Liver (tissue), 9 donors: ENCODE results near the gene SEMA6D. TPM values are rescaled to one million over a fixed set of nuclear protein-coding genes. Genes with fewer than 3 reads are reported as not detected.

Source experiments
- DNase-seq: peaks from one replicate; pipeline ENCODE4 v3.0.0-alpha.2; 2017; ENCODE audit warnings: low spot score
- H3K27ac ChIP-seq, 2 donors: one replicate each; pipeline ENCODE4 v1.7.0; 2013; ENCODE audit warnings: inconsistent platforms in 2 of 2, low read length in 2 of 2, control low read depth in 1 of 2, low read depth in 1 of 2, mild to moderate bottlenecking in 1 of 2
- H3K27me3 ChIP-seq, 4 donors: one replicate each; pipeline versions ENCODE4 v1.6.1 to v1.7.0; 2013; ENCODE audit warnings: low read length in 3 of 4, inconsistent platforms in 1 of 4, mild to moderate bottlenecking in 1 of 4, moderate library complexity in 1 of 4; ENCODE audit not compliant: control insufficient read depth in 4 of 4, insufficient read depth in 4 of 4
- H3K36me3 ChIP-seq, 4 donors: one replicate each; pipeline versions ENCODE4 v1.6.1 to v1.7.0; 2013; ENCODE audit warnings: low read length in 3 of 4, mild to moderate bottlenecking in 3 of 4, low read depth in 1 of 4, moderate library complexity in 1 of 4; ENCODE audit not compliant: control insufficient read depth in 4 of 4, insufficient read depth in 3 of 4
- H3K4me1 ChIP-seq, 4 donors: one replicate each; pipeline versions ENCODE4 v1.6.1 to v1.7.0; 2013; ENCODE audit warnings: low read length in 3 of 4, mild to moderate bottlenecking in 3 of 4, moderate library complexity in 1 of 4; ENCODE audit not compliant: control insufficient read depth in 4 of 4, insufficient read depth in 4 of 4
- H3K4me3 ChIP-seq, 3 donors: one replicate each; pipeline versions ENCODE4 v1.6.1 to v1.7.0; 2013; ENCODE audit warnings: low read length in 3 of 3, control low read depth in 1 of 3, low read depth in 1 of 3, mild to moderate bottlenecking in 1 of 3
- H3K9ac ChIP-seq, 2 donors: one replicate each; pipeline ENCODE4 v1.7.0; 2013; ENCODE audit warnings: low read length in 2 of 2, mild to moderate bottlenecking in 2 of 2, moderate library complexity in 2 of 2, control low read depth in 1 of 2, low read depth in 1 of 2
- H3K9me3 ChIP-seq, 4 donors: one replicate each; pipeline versions ENCODE4 v1.6.1 to v1.7.0; 2013; ENCODE audit warnings: low read length in 3 of 4; ENCODE audit not compliant: control insufficient read depth in 4 of 4
- EGR1 ChIP-seq, 2 donors: IDR thresholded peaks; 2 replicates each; pipeline ENCODE4 v1.6.1; 2016 to 2018; ENCODE audit warnings: antibody characterized with exemption in 2 of 2, low read depth in 2 of 2
- FOXA1 ChIP-seq: IDR thresholded peaks from 2 replicates; pipeline ENCODE4 v1.6.1; 2016; ENCODE audit warnings: antibody characterized with exemption
- FOXA2 ChIP-seq: IDR thresholded peaks from 2 replicates; pipeline ENCODE4 v1.6.1; 2016; ENCODE audit warnings: antibody characterized with exemption
- HNF4A ChIP-seq, 2 donors: conservative IDR thresholded peaks; 2 replicates each; pipeline ENCODE4 v1.6.1; 2016; ENCODE audit warnings: antibody characterized with exemption in 2 of 2, mild to moderate bottlenecking in 2 of 2
- HNF4G ChIP-seq: IDR thresholded peaks from 2 replicates; pipeline ENCODE4 v1.6.1; 2016; ENCODE audit warnings: antibody characterized with exemption
- JUND ChIP-seq, 2 donors: IDR thresholded peaks; 2 replicates each; pipeline ENCODE4 v1.6.1; 2016; ENCODE audit warnings: antibody characterized with exemption in 2 of 2
- NR2F2 ChIP-seq: IDR thresholded peaks from 2 replicates; pipeline ENCODE4 v1.6.1; 2016; ENCODE audit warnings: antibody characterized with exemption
- RXRA ChIP-seq, 2 donors: IDR thresholded peaks; 2 replicates each; pipeline ENCODE4 v1.6.1; 2017 to 2018; ENCODE audit warnings: antibody characterized with exemption in 2 of 2, mild to moderate bottlenecking in 1 of 2
- SP1 ChIP-seq: IDR thresholded peaks from 2 replicates; pipeline ENCODE4 v1.6.1; 2018; ENCODE audit warnings: antibody characterized with exemption, mild to moderate bottlenecking
- TAF1 ChIP-seq: conservative IDR thresholded peaks from 2 replicates; pipeline ENCODE4 v1.6.1; 2016; ENCODE audit warnings: antibody characterized with exemption, mild to moderate bottlenecking
- YY1 ChIP-seq: IDR thresholded peaks from 2 replicates; pipeline ENCODE4 v1.6.1; 2016; ENCODE audit warnings: antibody characterized with exemption, mild to moderate bottlenecking
- WGBS: extraction: QIAGEN DNeasy Blood & Tissue Kit; methylation state at CpG from one replicate; pipeline ENCODE4 v1.1.7; 2013; 5-methylcytosine and 5-hydroxymethylcytosine counted together
- polyA plus RNA-seq, 2 donors: library from polyadenylated mRNA; stranded (reverse) in 1 of 2; unstranded in 1 of 2; fragments of 200-250 nt in 1 of 2; fragments of >200 nt in 1 of 2; fragmentation: Nextera tagmentation in 1 of 2; extraction: Ambion mirVana in 1 of 2; gene quantifications; one replicate each; pipeline versions ENCODE4 v1.2.1 to v1.2.3, GENCODE V29; 2013 to 2015
- total RNA-seq, 2 donors: library from RNA; depleted of rRNA; stranded (reverse); fragments of >200 nt; gene quantifications; one replicate each; pipeline ENCODE4 v1.2.3, GENCODE V29; 2014
- TF ChIP-seq, protein P1 (sequence below): fragments of 150-350 bp; IDR thresholded peaks from 2 replicates; pipeline ENCODE4 v1.5.1; 2017; ENCODE audit warnings: improper control_type of control experiment, low read depth, low read length; ENCODE audit not compliant: missing input control
- TF ChIP-seq, protein P2 (sequence below): IDR thresholded peaks from 2 replicates; pipeline ENCODE4 v1.6.1; 2016; ENCODE audit warnings: antibody characterized with exemption
- TF ChIP-seq, protein P3 (sequence below): IDR thresholded peaks from 2 replicates; pipeline ENCODE4 v1.6.1; 2016; ENCODE audit warnings: antibody characterized with exemption
- TF ChIP-seq, protein P4 (sequence below): IDR thresholded peaks from 2 replicates; pipeline ENCODE4 v1.6.1; 2016; ENCODE audit warnings: antibody characterized with exemption
- TF ChIP-seq, protein P5 (sequence below): IDR thresholded peaks from 2 replicates; pipeline ENCODE4 v1.6.1; 2016; ENCODE audit warnings: antibody characterized with exemption, mild to moderate bottlenecking
- donor health status: healthy.
- donor health status: healthy.
- donor health status: healthy.
- donor health status: healthy.
- donor health status: healthy.

SEMA6D gene
- total and polyA plus RNA-seq, 4 donors, result 1.0 to 4.5 (median 3.1) TPM

DNA sequence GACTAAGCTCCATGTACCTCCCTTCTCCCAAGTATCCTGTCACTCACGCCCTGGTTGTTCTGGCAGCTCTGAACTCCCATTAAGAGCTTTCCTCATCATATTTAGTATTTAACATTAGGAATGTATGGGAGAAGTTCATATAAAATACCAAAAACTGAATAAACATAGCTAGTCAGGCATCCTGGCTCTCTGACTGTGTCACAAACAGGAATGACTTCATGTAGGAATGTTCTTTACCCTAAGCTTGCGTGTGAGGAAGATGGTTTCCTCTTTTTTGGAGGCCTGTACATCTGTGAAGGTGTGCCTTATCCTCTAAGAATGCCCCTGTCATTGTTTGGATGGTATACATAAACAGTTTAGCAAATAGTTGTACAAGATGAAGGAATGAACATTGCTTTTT, 38.6 kb downstream of the SEMA6D start (continued):
- TF ChIP-seq NR2F2 (no peak), FOXA2 (no peak), HNF4A (conservative IDR thresholded peaks at IDR 0.05) (no peak), HNF4G (no peak), EGR1 (IDR thresholded peaks at IDR 0.05; ENCODE audit: low read depth in 2 of 2) (no peak), FOXA1 (no peak), RXRA (IDR thresholded peaks at IDR 0.05) (no peak), SP1 (no peak)
- TF ChIP-seq, protein P1, sequence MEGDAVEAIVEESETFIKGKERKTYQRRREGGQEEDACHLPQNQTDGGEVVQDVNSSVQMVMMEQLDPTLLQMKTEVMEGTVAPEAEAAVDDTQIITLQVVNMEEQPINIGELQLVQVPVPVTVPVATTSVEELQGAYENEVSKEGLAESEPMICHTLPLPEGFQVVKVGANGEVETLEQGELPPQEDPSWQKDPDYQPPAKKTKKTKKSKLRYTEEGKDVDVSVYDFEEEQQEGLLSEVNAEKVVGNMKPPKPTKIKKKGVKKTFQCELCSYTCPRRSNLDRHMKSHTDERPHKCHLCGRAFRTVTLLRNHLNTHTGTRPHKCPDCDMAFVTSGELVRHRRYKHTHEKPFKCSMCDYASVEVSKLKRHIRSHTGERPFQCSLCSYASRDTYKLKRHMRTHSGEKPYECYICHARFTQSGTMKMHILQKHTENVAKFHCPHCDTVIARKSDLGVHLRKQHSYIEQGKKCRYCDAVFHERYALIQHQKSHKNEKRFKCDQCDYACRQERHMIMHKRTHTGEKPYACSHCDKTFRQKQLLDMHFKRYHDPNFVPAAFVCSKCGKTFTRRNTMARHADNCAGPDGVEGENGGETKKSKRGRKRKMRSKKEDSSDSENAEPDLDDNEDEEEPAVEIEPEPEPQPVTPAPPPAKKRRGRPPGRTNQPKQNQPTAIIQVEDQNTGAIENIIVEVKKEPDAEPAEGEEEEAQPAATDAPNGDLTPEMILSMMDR, result no peak

DNA sequence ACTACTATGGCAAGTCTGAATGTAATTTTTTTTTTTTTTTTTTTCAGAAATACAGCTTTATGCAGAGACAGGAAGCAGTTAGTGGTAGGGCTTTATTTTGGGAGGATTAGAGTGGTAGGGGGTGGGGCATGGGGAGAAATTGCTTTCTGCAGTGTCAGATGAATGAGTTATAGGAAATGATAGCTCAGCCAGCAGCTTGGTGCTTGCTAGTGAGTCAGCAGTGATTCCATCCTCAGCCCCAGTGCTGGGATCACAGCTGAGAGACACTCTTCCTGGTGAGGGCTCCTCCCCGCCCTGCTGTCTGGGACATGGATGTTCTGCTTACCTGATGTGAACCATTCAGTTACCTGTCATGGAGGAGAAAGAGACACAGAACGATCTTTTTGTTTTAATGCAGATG, 39.6 kb downstream of the SEMA6D start:
- no peaks in the 10 kb centered on the region for H3K4me1 ChIP-seq
- peaks cover 0 to 7% (median 7%) of the 10 kb centered on the region in 4 donors for H3K9me3 ChIP-seq
- WGBS, result 75% methylated on average over 2 of the region's 2 CpGs
- no peak for DNase-seq
- H3K27ac ChIP-seq, result no peak overlapping the region
- TF ChIP-seq, protein P1, result no peak
- no peak for TF ChIP-seq JUND (IDR thresholded peaks at IDR 0.05)
- TF ChIP-seq, protein P2, sequence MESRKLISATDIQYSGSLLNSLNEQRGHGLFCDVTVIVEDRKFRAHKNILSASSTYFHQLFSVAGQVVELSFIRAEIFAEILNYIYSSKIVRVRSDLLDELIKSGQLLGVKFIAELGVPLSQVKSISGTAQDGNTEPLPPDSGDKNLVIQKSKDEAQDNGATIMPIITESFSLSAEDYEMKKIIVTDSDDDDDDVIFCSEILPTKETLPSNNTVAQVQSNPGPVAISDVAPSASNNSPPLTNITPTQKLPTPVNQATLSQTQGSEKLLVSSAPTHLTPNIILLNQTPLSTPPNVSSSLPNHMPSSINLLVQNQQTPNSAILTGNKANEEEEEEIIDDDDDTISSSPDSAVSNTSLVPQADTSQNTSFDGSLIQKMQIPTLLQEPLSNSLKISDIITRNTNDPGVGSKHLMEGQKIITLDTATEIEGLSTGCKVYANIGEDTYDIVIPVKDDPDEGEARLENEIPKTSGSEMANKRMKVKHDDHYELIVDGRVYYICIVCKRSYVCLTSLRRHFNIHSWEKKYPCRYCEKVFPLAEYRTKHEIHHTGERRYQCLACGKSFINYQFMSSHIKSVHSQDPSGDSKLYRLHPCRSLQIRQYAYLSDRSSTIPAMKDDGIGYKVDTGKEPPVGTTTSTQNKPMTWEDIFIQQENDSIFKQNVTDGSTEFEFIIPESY, result no peak
- TF ChIP-seq, protein P3, sequence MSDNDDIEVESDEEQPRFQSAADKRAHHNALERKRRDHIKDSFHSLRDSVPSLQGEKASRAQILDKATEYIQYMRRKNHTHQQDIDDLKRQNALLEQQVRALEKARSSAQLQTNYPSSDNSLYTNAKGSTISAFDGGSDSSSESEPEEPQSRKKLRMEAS, result no peak
- TF ChIP-seq FOXA2, result no peak
- TF ChIP-seq, protein P4, sequence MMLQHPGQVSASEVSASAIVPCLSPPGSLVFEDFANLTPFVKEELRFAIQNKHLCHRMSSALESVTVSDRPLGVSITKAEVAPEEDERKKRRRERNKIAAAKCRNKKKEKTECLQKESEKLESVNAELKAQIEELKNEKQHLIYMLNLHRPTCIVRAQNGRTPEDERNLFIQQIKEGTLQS, result no peak
- TF ChIP-seq HNF4A (conservative IDR thresholded peaks at IDR 0.05), result no peak
- no peak for TF ChIP-seq YY1
- no peak for TF ChIP-seq EGR1 (IDR thresholded peaks at IDR 0.05; ENCODE audit: low read depth in 2 of 2)
- TF ChIP-seq HNF4G, result no peak
- TF ChIP-seq, protein P5, sequence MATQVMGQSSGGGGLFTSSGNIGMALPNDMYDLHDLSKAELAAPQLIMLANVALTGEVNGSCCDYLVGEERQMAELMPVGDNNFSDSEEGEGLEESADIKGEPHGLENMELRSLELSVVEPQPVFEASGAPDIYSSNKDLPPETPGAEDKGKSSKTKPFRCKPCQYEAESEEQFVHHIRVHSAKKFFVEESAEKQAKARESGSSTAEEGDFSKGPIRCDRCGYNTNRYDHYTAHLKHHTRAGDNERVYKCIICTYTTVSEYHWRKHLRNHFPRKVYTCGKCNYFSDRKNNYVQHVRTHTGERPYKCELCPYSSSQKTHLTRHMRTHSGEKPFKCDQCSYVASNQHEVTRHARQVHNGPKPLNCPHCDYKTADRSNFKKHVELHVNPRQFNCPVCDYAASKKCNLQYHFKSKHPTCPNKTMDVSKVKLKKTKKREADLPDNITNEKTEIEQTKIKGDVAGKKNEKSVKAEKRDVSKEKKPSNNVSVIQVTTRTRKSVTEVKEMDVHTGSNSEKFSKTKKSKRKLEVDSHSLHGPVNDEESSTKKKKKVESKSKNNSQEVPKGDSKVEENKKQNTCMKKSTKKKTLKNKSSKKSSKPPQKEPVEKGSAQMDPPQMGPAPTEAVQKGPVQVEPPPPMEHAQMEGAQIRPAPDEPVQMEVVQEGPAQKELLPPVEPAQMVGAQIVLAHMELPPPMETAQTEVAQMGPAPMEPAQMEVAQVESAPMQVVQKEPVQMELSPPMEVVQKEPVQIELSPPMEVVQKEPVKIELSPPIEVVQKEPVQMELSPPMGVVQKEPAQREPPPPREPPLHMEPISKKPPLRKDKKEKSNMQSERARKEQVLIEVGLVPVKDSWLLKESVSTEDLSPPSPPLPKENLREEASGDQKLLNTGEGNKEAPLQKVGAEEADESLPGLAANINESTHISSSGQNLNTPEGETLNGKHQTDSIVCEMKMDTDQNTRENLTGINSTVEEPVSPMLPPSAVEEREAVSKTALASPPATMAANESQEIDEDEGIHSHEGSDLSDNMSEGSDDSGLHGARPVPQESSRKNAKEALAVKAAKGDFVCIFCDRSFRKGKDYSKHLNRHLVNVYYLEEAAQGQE, result no peak
- TF ChIP-seq SP1, result no peak
- TF ChIP-seq NR2F2, result no peak
- no peak for TF ChIP-seq TAF1
- TF ChIP-seq RXRA (IDR thresholded peaks at IDR 0.05), result no peak
- no peak overlapping the region for H3K9ac ChIP-seq
- H3K4me3 ChIP-seq, result no peak overlapping the region
- no peaks in the 10 kb centered on the region for H3K36me3 ChIP-seq
- no peaks in the 10 kb centered on the region for H3K27me3 ChIP-seq
